ENCODE data around the gene TENM4.

Gene TENM4

DNA sequence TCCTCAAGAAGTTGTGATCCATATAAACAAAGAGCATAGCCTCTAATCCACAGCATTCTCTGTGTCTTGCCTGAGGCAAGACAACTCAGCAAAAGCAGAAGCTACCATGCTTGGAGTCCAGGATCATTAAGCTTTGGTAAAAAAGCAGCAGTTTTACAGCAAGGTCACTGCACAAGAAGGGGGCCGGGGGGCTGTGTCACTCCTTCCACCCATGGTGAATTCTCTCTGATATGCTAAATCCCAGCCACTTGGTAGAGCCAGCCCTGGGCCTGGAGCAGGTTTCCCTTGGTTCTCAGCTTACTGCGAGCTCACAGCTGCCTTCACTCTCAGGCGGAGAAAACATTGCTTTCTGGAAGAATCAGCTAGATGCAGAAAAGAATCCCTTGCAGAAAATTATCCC lies 144.7 kb downstream of the TENM4 start:
- no peaks in the 10 kb centered on the region for H3K36me3 Mint-ChIP-seq (ENCODE audit: insufficient read depth)
- ATAC-seq (replicated peaks) (no peak), DNase-seq (no peak)
- no peak overlapping the region for H3K4me3 Mint-ChIP-seq
- no peaks in the 10 kb centered on the region for H3K27me3 Mint-ChIP-seq
- no peak overlapping the region for H3K27ac Mint-ChIP-seq
- H3K4me1 Mint-ChIP-seq (ENCODE audit: low read depth in 2 of 2): no peaks in the 10 kb centered on the region
- peaks cover 0 to 3% of the 10 kb centered on the region in 2 donors for H3K9me3 Mint-ChIP-seq

DNA sequence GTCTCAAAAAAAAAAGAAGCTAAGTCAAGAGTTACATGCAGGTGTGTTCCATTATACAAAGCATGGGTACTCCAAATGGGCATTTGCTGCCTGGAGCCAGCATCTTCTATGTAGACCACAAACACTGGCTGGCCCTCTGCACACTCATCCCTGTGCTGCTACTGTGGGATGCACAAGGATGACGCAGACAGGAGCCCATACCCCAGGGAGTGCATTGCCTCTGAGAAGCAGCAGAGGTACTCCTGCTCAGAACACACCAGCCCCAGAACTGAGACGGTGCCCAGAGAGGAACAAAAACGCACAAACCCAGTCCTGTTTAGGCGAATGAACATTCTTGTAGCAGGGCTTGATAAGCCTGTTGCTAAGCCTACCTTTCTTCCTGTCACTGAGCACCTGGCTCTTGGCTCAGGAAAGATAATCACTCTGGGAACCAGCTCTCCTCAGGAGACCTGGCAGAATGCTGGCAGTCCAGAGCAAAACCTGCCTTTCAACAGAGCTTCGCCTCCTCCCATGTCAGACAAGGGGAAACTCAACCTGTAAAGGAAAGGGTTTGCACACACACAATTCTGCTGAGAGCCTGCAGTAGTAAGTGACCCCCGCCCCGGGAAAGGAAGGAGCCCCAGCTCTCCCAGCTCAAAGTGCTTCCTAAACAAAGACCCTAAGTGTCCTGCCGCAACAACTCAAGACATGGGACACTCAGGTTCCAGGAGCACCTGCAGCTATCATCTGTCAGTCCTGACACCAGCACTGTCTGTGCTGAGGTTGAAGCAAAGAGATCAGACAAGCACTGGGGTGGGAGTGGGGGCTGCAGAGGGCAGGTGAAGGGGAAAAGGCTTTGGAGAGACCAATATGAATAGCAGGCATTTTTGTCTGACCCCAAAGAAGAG lies 145.7 kb downstream of the TENM4 start:
- H3K27me3 Mint-ChIP-seq: no peaks in the 10 kb centered on the region
- no peaks in the 10 kb centered on the region for H3K36me3 Mint-ChIP-seq (ENCODE audit: insufficient read depth)
- ATAC-seq (replicated peaks) (no peak), DNase-seq (no peak)
- no peaks in the 10 kb centered on the region for H3K9me3 Mint-ChIP-seq
- H3K4me3 Mint-ChIP-seq: no peak overlapping the region
- H3K4me1 Mint-ChIP-seq (ENCODE audit: low read depth in 2 of 2): no peaks in the 10 kb centered on the region
- H3K27ac Mint-ChIP-seq: no peak overlapping the region

DNA sequence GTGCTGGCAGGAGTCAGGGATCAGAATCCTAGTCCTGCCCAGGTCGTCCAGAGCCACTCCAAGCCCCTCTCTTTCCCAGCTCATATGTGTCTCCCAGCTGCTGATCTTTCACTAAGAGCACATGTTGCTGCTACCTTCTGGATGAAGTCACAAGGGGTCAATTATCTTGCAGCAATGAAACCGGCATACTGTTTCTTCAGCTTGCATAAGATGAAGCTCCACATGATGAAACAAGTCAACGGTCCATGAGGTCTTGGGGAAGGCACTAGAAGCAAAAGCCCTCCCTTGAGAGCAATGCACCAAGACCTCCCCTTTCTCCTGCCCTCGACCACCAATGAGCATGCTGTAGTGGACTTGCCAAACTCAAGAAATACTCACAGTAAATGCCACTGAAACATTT lies 148.9 kb downstream of the TENM4 start:
- H3K36me3 Mint-ChIP-seq (ENCODE audit: insufficient read depth): peaks cover 5% of the 10 kb centered on the region
- no peak for ATAC-seq (replicated peaks)
- H3K27ac Mint-ChIP-seq: no peak overlapping the region
- H3K4me1 Mint-ChIP-seq (ENCODE audit: low read depth in 2 of 2): no peaks in the 10 kb centered on the region
- DNase-seq: no peak
- peaks cover 0 to 3% of the 10 kb centered on the region in 2 donors for H3K9me3 Mint-ChIP-seq
- no peak overlapping the region for H3K4me3 Mint-ChIP-seq
- H3K27me3 Mint-ChIP-seq: no peaks in the 10 kb centered on the region

DNA sequence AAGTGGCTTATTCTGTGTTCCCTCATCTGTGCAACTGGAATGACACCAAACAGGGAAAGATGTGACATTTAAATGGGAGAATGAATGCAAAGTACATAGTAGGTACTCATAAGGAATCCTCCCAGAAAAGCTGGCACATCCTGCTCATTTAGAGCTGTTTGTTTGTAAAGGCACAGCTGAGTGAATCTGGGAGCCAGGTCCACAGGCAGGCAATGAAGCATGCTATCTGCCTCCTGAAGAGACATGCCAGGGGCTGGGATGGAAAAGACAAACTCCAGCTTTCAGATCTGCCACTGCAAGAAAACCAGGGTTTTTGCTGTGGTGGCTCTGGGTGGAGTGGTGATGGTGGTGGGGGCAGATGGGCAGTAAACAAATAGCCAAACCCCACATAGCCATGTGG lies 150.1 kb downstream of the TENM4 start:
- DNase-seq: no peak
- Mint-ChIP-seq H3K27me3 (no peaks in the 10 kb centered on the region), H3K36me3 (ENCODE audit: insufficient read depth) (peaks cover 5% of the 10 kb centered on the region), H3K9me3 (peaks cover 0 to 6% of the 10 kb centered on the region in 2 donors), H3K4me1 (ENCODE audit: low read depth in 2 of 2) (no peaks in the 10 kb centered on the region), H3K4me3 (no peak overlapping the region), H3K27ac (no peak overlapping the region)
- ATAC-seq (replicated peaks): no peak

DNA sequence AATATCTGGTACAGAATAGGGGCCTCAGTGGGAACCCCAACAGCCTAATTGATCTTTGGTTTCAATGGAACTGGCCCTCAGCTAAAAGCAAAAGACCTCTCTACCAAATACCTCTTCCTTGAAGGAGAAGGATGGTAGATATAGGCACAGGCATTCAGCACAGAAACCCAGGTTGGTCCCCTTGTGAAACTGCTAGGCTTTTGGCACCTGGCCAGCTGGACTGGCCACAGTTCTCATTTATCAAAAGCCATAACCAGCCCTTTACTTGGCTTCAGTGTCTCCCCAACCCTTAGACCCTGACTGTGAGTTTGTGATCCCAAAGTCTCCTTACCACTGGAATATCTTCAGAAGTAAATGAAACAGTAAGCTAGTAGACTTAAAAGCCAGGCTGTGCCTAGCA lies 152.9 kb downstream of the TENM4 start:
- H3K27ac Mint-ChIP-seq: no peak overlapping the region
- peaks cover 5% of the 10 kb centered on the region for H3K36me3 Mint-ChIP-seq (ENCODE audit: insufficient read depth)
- peaks cover 3 to 6% of the 10 kb centered on the region in 2 donors for H3K9me3 Mint-ChIP-seq
- H3K4me3 Mint-ChIP-seq: no peak overlapping the region
- H3K27me3 Mint-ChIP-seq: no peaks in the 10 kb centered on the region
- ATAC-seq (replicated peaks): no peak
- no peaks in the 10 kb centered on the region for H3K4me1 Mint-ChIP-seq (ENCODE audit: low read depth in 2 of 2)
- no peak for DNase-seq

DNA sequence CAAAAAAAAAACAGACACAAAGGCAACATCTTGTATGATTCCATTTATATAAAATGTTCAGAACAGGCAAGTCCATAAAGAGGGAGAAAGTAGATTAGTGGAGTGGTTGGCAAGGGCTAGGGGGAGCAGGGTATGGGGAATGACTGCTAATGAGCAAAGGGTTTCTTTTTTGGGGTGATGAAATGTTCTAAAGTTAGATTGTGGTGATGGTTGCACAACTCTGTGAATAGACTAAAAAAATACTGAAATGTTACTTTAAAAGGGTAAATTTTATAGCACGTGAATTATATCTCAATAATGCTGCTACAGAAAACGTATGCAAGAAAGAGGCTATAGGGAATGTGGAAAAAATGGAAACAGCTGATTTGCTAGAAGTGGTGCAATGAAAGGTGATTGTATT lies 155.1 kb downstream of the TENM4 start:
- no peak overlapping the region for H3K4me3 Mint-ChIP-seq
- H3K27me3 Mint-ChIP-seq: no peaks in the 10 kb centered on the region
- H3K4me1 Mint-ChIP-seq (ENCODE audit: low read depth in 2 of 2): no peaks in the 10 kb centered on the region
- DNase-seq (no peak), ATAC-seq (replicated peaks) (no peak)
- peaks cover 5% of the 10 kb centered on the region for H3K36me3 Mint-ChIP-seq (ENCODE audit: insufficient read depth)
- H3K9me3 Mint-ChIP-seq: peaks cover 3 to 6% of the 10 kb centered on the region in 2 donors
- H3K27ac Mint-ChIP-seq: no peak overlapping the region

DNA sequence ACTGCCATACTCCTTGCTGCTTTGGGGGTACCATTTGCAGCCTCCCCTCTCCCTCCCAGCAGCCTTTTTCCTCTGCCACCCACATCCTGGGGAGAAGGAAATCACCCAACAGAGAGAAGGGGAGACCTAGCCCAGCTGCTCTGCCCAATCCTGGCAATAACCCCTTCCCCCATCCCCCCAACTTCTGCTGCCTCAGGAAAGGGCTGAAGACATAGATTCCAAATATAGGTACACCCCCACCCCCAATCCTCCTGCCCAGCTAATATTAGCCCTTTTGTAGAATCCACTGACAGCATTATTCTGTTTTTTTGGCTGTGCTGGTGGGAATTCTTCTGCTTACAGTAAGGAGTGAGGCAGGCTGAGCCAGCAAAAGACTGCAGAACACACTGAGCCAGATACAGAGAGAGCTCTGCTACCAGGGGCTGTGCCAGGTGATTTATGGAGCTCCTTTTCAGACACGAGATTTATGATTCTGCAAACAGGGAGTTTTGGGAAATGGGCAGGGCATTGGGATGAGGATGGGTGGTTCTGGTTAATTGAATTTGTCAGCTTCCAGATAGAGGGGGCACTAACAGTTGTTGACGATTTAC lies 164.0 kb downstream of the TENM4 start:
- Mint-ChIP-seq H3K9me3 (peaks cover 4 to 6% of the 10 kb centered on the region in 2 donors), H3K36me3 (ENCODE audit: insufficient read depth) (no peaks in the 10 kb centered on the region), H3K4me3 (no peak overlapping the region), H3K27me3 (no peaks in the 10 kb centered on the region), H3K4me1 (ENCODE audit: low read depth in 2 of 2) (no peaks in the 10 kb centered on the region), H3K27ac (no peak overlapping the region)
- DNase-seq (no peak), ATAC-seq (replicated peaks) (no peak)

DNA sequence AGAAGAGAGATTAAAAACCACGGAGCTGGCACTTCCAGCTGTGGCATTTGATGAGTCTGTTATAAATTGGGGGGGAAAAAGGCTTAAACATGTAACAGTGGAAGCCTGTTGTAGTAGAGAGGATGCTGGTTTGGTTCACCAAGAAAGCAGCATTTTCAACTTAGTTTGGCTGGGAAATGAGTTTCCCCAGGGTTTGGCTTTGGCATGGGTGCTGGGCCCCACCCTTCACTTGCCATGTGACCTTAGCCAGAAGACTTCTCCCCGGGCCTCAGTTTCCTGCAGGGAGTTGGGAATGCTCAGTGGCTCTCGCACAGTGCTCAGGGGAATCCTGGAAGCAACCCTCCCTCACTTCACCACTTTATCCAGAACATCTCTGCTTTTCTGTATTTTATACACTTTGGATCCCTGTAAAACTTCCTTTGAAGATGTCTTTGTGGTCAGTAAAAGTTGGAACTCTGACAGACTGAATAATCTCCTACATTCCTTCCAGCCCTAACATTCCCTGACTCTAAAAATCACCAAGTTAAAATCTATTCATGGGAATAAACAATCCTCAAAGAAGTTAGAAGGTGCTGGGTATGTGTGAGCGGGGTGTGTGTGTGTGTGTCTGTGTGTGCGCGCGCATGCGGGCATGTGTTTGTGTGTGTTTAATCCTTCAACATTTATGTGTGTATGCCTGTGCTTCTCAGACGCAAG lies 166.0 kb downstream of the TENM4 start:
- H3K27ac Mint-ChIP-seq: no peak overlapping the region
- DNase-seq (no peak), ATAC-seq (replicated peaks) (no peak)
- peaks cover 0 to 2% of the 10 kb centered on the region in 2 donors for H3K9me3 Mint-ChIP-seq
- no peaks in the 10 kb centered on the region for H3K36me3 Mint-ChIP-seq (ENCODE audit: insufficient read depth)
- no peaks in the 10 kb centered on the region for H3K27me3 Mint-ChIP-seq
- H3K4me3 Mint-ChIP-seq: no peak overlapping the region
- no peaks in the 10 kb centered on the region for H3K4me1 Mint-ChIP-seq (ENCODE audit: low read depth in 2 of 2)

DNA sequence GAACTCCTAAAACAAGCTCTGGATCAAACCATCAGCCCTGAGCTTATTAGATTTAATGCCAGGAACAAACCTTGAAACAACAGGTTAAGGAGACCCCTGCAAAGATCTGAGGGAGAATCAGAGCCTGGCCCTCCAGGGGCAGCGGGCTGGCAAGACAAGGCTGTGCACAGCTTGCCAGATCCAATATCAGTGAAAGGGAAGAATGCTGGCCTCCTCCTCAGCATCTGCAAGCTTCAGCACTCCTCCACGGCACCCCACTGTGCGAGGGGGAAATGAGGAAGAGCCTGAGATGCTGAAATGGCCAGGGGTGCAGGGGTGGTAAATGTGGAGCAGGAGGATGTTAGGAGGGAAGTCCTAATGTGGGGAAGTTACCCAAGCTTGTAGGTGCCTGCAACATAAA lies 167.0 kb downstream of the TENM4 start:
- DNase-seq (no peak), ATAC-seq (replicated peaks) (no peak)
- no peaks in the 10 kb centered on the region for H3K36me3 Mint-ChIP-seq (ENCODE audit: insufficient read depth)
- no peaks in the 10 kb centered on the region for H3K27me3 Mint-ChIP-seq
- H3K4me3 Mint-ChIP-seq: no peak overlapping the region
- H3K4me1 Mint-ChIP-seq (ENCODE audit: low read depth in 2 of 2): no peaks in the 10 kb centered on the region
- H3K27ac Mint-ChIP-seq: no peak overlapping the region
- peaks cover 0 to 2% of the 10 kb centered on the region in 2 donors for H3K9me3 Mint-ChIP-seq

DNA sequence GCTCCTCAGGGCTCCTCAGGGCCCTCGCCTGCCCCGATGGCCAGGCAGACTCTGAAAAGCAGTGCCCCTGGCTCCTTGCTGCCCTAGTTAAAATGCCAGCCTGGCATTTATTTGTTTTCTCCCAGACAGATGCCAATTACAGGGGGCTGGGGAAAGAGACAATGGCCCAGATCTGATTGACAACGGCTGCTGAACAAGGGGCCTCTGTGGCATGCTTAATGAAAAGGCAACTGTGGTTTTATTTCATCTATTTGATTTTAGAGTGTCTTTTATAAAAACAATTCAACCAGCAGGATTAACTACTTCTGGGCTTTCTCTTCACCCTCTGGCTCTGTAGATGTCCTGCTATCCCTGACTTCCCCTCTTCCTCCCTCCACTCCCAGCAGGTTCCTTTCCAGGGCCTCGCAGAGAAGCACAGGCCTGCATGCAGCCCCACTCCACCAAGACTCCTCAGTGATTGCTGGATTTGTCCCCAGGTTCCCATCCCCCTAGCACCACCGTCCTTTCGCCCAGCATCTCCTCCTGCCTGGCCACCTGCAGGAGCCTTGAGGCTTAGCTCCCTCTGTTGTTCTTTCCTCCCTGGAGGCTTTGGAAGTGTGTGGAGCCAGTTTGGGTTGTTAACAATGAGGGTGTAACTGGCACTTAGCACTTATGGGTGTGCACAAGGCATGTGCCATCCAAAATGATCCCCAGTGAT lies 171.1 kb downstream of the TENM4 start:
- no peak overlapping the region for H3K4me3 Mint-ChIP-seq
- no peaks in the 10 kb centered on the region for H3K9me3 Mint-ChIP-seq
- H3K36me3 Mint-ChIP-seq (ENCODE audit: insufficient read depth): no peaks in the 10 kb centered on the region
- no peaks in the 10 kb centered on the region for H3K4me1 Mint-ChIP-seq (ENCODE audit: low read depth in 2 of 2)
- H3K27ac Mint-ChIP-seq: no peak overlapping the region
- no peaks in the 10 kb centered on the region for H3K27me3 Mint-ChIP-seq
- DNase-seq: no peak
- no peak for ATAC-seq (replicated peaks)

DNA sequence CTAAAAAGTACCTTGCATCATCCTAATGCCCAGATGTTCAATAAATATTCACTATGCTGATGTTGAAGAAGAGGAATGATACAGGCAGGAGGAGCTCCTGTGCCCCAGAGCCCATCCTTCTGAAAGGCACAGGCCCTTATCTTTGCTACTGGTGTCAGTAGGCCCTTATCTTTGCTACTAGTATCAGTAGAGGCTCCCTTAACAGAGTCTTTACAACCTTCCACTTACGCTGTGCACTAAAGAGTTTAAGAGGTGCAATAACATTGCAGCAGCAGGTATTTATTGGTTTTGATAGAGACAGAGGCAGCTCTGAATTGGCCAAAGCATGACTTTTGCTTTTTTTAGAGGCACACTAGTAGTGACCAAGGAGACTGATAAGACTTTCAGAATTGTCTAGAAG lies 174.4 kb downstream of the TENM4 start:
- H3K9me3 Mint-ChIP-seq: no peaks in the 10 kb centered on the region
- H3K4me3 Mint-ChIP-seq: no peak overlapping the region

DNA sequence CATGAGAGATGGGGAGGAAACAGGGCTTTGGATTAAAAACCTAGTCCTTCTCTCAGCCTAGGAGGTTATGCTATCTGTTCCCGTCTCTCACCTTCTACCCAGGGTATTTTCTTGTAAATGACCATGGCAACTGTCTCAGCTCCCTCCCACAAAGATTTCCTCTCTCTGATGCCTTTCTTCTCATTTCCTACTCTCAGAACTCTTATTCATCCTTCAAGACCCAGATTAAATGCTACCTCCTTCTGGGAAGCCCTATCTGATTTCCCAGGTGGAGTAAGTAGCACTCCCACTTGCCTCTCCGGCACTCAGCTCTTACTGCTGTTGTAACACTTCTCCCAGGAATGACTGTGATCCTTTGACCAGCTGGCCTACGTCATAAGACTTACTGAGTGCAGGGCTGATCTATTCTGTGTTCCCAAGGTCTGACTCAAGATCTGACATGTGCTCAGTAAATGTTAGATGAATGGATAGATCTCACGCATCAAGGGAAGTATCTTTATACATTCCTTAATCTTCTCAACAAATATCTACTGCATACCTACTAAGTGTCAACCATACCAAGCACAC lies 175.0 kb downstream of the TENM4 start:
- Mint-ChIP-seq H3K4me3 (no peak overlapping the region), H3K36me3 (ENCODE audit: insufficient read depth) (no peaks in the 10 kb centered on the region), H3K9me3 (peaks cover 0 to under 1% of the 10 kb centered on the region in 2 donors), H3K27ac (no peak overlapping the region), H3K27me3 (no peaks in the 10 kb centered on the region), H3K4me1 (ENCODE audit: low read depth in 2 of 2) (no peaks in the 10 kb centered on the region)
- ATAC-seq (replicated peaks) (no peak), DNase-seq (no peak)

More for the DNA sequence above, 174.4 kb downstream of the TENM4 start:
- Mint-ChIP-seq H3K27me3 (no peaks in the 10 kb centered on the region), H3K4me1 (ENCODE audit: low read depth in 2 of 2) (no peaks in the 10 kb centered on the region), H3K36me3 (ENCODE audit: insufficient read depth) (no peaks in the 10 kb centered on the region), H3K27ac (no peak overlapping the region)
- ATAC-seq (replicated peaks): no peak
- no peak for DNase-seq

DNA sequence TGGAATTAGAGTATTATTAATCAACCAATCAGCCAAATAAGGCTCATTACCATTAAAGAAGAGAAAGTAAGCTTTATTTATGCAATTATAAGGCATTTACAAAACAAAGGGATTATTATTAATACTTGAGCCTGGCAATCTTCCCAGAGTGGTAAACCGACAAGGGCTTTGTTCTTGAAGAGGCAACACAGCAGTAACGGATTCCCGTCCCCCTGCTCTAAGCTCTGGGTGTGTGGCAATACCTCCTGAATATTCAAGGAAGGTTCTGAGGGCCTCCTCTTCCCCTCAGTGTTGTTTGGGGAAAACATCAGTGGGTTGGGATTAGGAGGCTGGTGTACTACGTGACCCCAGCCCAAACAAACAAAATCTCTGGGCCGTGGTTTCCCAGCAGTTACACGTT lies 176.5 kb downstream of the TENM4 start:
- Mint-ChIP-seq H3K9me3 (peaks cover 0 to 6% of the 10 kb centered on the region in 2 donors), H3K36me3 (ENCODE audit: insufficient read depth) (no peaks in the 10 kb centered on the region), H3K27me3 (no peaks in the 10 kb centered on the region), H3K27ac (no peak overlapping the region), H3K4me3 (no peak overlapping the region), H3K4me1 (ENCODE audit: low read depth in 2 of 2) (no peaks in the 10 kb centered on the region)
- DNase-seq (no peak), ATAC-seq (replicated peaks) (no peak)

Measured in effector memory CD8-positive, alpha-beta T cell (primary cell).